Astrocyte of the cerebellum (primary cell): Measurements from ENCODE around the gene HNRNPL.
"Not testable (repeated sequence)": the region's sequence is repeated elsewhere in the genome, so short reads cannot be mapped to it uniquely, and the experiment has no call there.

ENCODE experiments used
- DNase-seq: peaks from one replicate; pipeline ENCODE4 v3.0.0-alpha.2; 2011; ENCODE audit warnings: low read depth
- H3K4me3 ChIP-seq: 2 replicates; pipeline ENCODE4 v1.5.1; 2011; ENCODE audit warnings: mild to moderate bottlenecking, low read depth, low read length, moderate library complexity
- CTCF ChIP-seq: IDR thresholded peaks from 2 replicates; pipeline ENCODE4 v1.5.1; 2012; ENCODE audit warnings: low read length, low read depth, moderate library complexity, mild to moderate bottlenecking; ENCODE audit errors: missing control alignments
- in situ Hi-C: cut with HindIII; loops from 2 replicates; pipeline ENCODE4 v1.10.0; 2017; ENCODE audit warnings: low sequenced_read_pairs

HNRNPL gene

GRCh38 chr19:38812841-38813320 lies 36.9 kb downstream of the HNRNPL start, which contains the start of gene LGALS4:
LGALS4 (minus strand) TSS chr19:38812945; CDS start chr19:38812886, 59 bp downstream.
- no peak for TF ChIP-seq CTCF
- DNase-seq, result no peak
- in situ Hi-C loops, result no loop called here
- H3K4me3 ChIP-seq, result no peak within 1 kb of the TSS

GRCh38 chr19:38812009-38812840 lies 37.6 kb downstream of the HNRNPL start:
- in situ Hi-C loops, result no loop called here
- H3K4me3 ChIP-seq, result no peak overlapping the region
- no peak for TF ChIP-seq CTCF
- no peak for DNase-seq

DNA sequence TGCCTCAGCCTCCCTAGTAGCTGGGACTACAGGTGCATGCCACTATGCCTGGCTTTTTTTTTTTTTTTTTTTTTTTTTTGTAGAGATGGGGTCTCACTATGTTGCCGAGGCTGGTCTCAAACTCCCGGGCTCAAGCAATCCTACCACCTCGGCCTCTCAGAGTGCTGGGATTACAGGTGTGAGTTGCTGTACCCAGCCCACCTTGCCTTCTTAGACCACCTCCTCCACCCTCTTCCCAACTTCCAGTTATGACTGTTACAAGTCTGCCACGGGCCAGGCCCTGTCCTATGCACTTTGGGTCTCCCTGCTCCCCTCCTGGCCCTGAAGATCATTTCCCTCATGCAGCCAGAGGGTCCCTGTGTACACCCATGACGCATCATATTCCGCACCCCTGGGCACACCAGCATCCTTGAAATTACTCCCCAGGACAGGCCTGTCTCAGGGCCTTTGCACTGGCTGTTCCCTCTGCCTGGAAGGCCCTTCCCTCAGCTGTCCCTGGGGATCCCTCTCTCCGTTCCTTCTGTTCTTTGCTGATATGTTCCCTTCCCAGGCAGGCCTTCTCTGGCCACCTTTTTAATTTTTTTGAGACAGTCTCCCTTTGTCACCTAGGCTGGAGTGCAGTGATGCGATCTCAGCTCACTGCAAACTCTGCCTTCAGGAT lies 40.1 kb downstream of the HNRNPL start:
- no peak for TF ChIP-seq CTCF
- H3K4me3 ChIP-seq, result no peak overlapping the region
- in situ Hi-C loops, result no loop called here
- no peak for DNase-seq

DNA sequence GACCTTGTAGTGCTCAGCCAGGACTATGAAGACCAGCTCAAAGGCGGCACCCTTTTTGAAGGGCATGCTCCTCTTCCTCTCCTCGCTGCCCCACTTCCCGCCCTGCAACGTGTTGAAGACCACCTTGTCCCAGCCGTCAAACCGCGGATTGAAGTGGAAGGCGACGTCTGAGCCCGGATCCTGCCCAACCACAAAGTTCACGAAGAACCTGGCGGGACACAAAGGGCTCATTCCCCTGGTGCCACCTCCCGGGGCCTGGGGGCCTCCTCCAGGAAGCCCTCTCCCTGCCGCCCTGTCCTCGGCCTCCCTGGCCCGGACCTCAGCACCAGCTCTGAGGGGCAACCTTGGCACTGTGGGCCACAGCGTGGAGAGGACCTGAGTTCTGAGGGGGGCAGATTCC lies 41.0 kb downstream of the HNRNPL start:
- in situ Hi-C loops, result no loop called here
- H3K4me3 ChIP-seq, result no peak overlapping the region
- no peak for DNase-seq
- TF ChIP-seq CTCF, result no peak

DNA sequence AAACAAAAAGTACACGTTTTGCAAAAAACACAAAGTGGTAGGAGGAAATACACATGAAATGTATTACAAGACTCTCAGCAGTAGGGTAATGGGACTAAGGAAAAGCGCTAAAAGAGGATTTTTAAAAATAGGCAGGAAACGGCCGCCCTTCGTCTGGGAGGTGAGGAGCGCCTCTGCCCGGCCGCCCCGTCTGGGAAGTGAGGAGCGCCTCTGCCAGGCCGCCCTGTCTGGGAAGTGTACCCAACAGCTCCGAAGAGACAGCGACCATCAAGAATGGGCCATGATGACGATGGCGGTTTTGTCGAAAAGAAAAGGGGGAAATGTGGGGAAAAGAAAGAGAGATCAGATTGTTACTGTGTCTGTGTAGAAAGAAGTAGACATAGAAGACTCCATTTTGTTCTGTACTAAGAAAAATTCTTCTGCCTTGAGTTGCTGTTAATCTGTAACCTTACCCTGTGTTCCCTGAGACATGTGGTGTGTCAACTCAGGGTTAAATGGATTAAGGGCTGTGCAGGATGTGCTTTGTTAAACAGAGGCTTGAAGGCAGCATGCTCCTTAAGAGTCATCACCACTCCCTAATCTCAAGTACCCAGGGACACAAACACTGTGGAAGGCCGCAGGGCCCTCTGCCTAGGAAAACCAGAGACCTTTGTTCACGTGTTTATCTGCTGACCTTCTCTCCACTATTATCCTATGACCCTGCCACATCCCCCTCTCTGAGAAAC lies 42.2 kb downstream of the HNRNPL start:
- DNase-seq, in situ Hi-C loops, H3K4me3 ChIP-seq: not testable (repeated sequence)

DNA sequence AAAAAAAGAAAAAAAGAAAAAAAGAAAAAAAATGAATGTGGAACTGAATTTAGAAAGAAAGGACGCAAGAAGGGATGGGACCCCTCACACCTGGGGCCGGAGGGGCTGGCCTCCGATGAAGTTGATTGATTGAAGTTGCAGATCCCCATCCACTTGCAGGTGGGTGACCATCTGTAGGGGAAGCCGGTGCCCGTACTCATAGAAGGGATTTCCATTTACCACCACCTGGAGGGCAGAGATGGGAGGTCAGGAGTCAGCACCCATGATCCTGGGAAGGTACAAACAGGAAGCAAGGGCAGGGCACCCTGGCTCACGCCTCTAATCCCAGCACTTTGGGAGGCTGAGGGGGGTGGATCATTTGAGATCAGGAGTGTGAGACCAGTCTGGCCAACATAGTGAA lies 43.4 kb downstream of the HNRNPL start:
- no peak for DNase-seq
- in situ Hi-C loops, result no loop called here
- TF ChIP-seq CTCF, result no peak
- H3K4me3 ChIP-seq, result no peak overlapping the region
